ENCODE data around the gene COX4I1. TPM values are rescaled to one million over a fixed set of nuclear protein-coding genes. Genes with fewer than 3 reads are reported as not detected.

COX4I1 gene
- total and polyA plus RNA-seq, 2 donors (not counting 1 experiment from before 2014, with no cell fraction given): 759 to 813 TPM

- Histone ChIP-seq H4K20me1 (ENCODE audit: control insufficient read depth, insufficient read depth, low read length, poor library complexity, severe bottlenecking) (no peaks in the 10 kb centered on the region), H3K4me3 (ENCODE audit: control extremely low read depth in 1 of 5, extremely low read depth in 1 of 5, insufficient read depth in 1 of 5, low read depth in 2 of 5, low read length in 4 of 5) (no peak overlapping the region), H3K9me3 (ENCODE audit: control extremely low read depth in 1 of 3, control insufficient read depth in 2 of 3, insufficient read depth in 1 of 3, low read length in 2 of 3) (no peaks in the 10 kb centered on the region), H2AFZ (ENCODE audit: insufficient read depth, low read depth, low read length, poor library complexity, severe bottlenecking) (no peak overlapping the region), H3K9ac (ENCODE audit: low read length) (no peak overlapping the region), H3K4me1 (ENCODE audit: control insufficient read depth in 2 of 2, insufficient read depth in 2 of 2, low read length in 2 of 2) (peaks cover 19 to 23% of the 10 kb centered on the region in 2 donors), H3K27ac (ENCODE audit: low read length in 2 of 2) (no peak overlapping the region), H3K4me2 (replicated peaks; ENCODE audit: low read depth, low read length, poor library complexity, severe bottlenecking) (no peak overlapping the region), H3K79me2 (ENCODE audit: control insufficient read depth, insufficient read depth, low read length) (no peaks in the 10 kb centered on the region), H3K36me3 (replicated peaks in 1 of 2; ENCODE audit: control extremely low read depth in 1 of 2, control insufficient read depth in 1 of 2, extremely low read depth in 1 of 2, insufficient read depth in 2 of 2, low read length in 1 of 2) (no peaks in the 10 kb centered on the region), H3K27me3 (replicated peaks in 1 of 4; ENCODE audit: control extremely low read depth in 1 of 4, control insufficient read depth in 3 of 4, insufficient read depth in 4 of 4, low read length in 3 of 4) (no peaks in the 10 kb centered on the region)
- Mint-ChIP-seq H3K4me1 (peaks cover 11% of the 10 kb centered on the region), H3K9me3 (ENCODE audit: insufficient read depth) (no peaks in the 10 kb centered on the region), H3K27me3 (no peaks in the 10 kb centered on the region), H3K4me3 (no peak overlapping the region), H3K27ac (no peak overlapping the region)
- no peak for DNase-seq
- ChIA-PET CTCF (no interaction called here), POLR2A (no interaction called here)
- no peak for ATAC-seq (ENCODE audit: low read depth)
- TF ChIP-seq EZH2 (IDR thresholded peaks at IDR 0.05; ENCODE audit: borderline replicate concordance, insufficient read depth, low read depth, low read length, poor library complexity, severe bottlenecking): no peak
- TF ChIP-seq, protein P1, sequence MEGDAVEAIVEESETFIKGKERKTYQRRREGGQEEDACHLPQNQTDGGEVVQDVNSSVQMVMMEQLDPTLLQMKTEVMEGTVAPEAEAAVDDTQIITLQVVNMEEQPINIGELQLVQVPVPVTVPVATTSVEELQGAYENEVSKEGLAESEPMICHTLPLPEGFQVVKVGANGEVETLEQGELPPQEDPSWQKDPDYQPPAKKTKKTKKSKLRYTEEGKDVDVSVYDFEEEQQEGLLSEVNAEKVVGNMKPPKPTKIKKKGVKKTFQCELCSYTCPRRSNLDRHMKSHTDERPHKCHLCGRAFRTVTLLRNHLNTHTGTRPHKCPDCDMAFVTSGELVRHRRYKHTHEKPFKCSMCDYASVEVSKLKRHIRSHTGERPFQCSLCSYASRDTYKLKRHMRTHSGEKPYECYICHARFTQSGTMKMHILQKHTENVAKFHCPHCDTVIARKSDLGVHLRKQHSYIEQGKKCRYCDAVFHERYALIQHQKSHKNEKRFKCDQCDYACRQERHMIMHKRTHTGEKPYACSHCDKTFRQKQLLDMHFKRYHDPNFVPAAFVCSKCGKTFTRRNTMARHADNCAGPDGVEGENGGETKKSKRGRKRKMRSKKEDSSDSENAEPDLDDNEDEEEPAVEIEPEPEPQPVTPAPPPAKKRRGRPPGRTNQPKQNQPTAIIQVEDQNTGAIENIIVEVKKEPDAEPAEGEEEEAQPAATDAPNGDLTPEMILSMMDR (IDR thresholded peaks at IDR 0.05): no peak
- 81% methylated on average over 4 of the region's 8 CpGs for WGBS (ENCODE audit: insufficient coverage)
- intact Hi-C loops (cut with micrococcal nuclease): no loop called here
These were observed 33.7 kb upstream of the COX4I1 start for GRCh38 chr16:85765767-85766166.

DNA sequence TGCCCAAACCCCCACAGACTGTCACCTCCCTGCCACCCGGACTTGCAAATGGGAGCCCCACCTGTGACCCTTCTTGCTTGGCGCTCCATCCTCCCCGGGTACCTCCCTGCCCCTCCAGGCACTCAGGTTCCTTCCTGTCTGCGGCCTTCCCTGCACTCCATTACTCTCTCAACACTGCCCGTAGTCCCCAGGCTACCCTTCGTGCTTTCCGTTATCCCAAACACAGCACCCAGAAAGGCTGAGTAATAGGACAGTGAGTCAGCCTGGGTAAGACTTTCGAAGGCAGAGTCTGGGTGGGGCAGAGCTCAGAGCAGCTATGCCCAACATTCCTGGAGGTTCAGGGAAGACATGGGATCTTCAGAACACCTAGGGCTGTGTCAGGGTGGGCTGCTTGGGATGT, 32.0 kb upstream of the COX4I1 start:
- Histone ChIP-seq H3K9me3 (ENCODE audit: control extremely low read depth in 1 of 3, control insufficient read depth in 2 of 3, insufficient read depth in 1 of 3, low read length in 2 of 3) (no peaks in the 10 kb centered on the region), H3K79me2 (ENCODE audit: control insufficient read depth, insufficient read depth, low read length) (no peaks in the 10 kb centered on the region), H3K27me3 (replicated peaks in 1 of 4; ENCODE audit: control extremely low read depth in 1 of 4, control insufficient read depth in 3 of 4, insufficient read depth in 4 of 4, low read length in 3 of 4) (no peaks in the 10 kb centered on the region), H3K36me3 (replicated peaks in 1 of 2; ENCODE audit: control extremely low read depth in 1 of 2, control insufficient read depth in 1 of 2, extremely low read depth in 1 of 2, insufficient read depth in 2 of 2, low read length in 1 of 2) (no peaks in the 10 kb centered on the region), H3K4me1 (ENCODE audit: control insufficient read depth in 2 of 2, insufficient read depth in 2 of 2, low read length in 2 of 2) (peaks cover 4 to 5% of the 10 kb centered on the region in 2 donors), H3K9ac (ENCODE audit: low read length) (no peak overlapping the region), H4K20me1 (ENCODE audit: control insufficient read depth, insufficient read depth, low read length, poor library complexity, severe bottlenecking) (no peaks in the 10 kb centered on the region), H3K4me2 (replicated peaks; ENCODE audit: low read depth, low read length, poor library complexity, severe bottlenecking) (no peak overlapping the region), H3K4me3 (ENCODE audit: control extremely low read depth in 1 of 5, extremely low read depth in 1 of 5, insufficient read depth in 1 of 5, low read depth in 2 of 5, low read length in 4 of 5) (no peak overlapping the region), H3K27ac (ENCODE audit: low read length in 2 of 2) (no peak overlapping the region), H2AFZ (ENCODE audit: insufficient read depth, low read depth, low read length, poor library complexity, severe bottlenecking) (no peak overlapping the region)
- 91% methylated on average over 8 of the region's 8 CpGs for WGBS (ENCODE audit: insufficient coverage)
- intact Hi-C loops (cut with micrococcal nuclease): no loop called here
- no peak overlapping the region for H3K4me3 Mint-ChIP-seq
- H3K4me1 Mint-ChIP-seq: peaks cover 2% of the 10 kb centered on the region
- H3K27ac Mint-ChIP-seq: no peak overlapping the region
- no peak for DNase-seq
- TF ChIP-seq, protein P1 (IDR thresholded peaks at IDR 0.05): no peak
- no peak for TF ChIP-seq EZH2 (IDR thresholded peaks at IDR 0.05; ENCODE audit: borderline replicate concordance, insufficient read depth, low read depth, low read length, poor library complexity, severe bottlenecking)
- POLR2A ChIA-PET: no interaction called here
- ATAC-seq (ENCODE audit: low read depth): no peak
- H3K27me3 Mint-ChIP-seq: no peaks in the 10 kb centered on the region
- no peaks in the 10 kb centered on the region for H3K9me3 Mint-ChIP-seq (ENCODE audit: insufficient read depth)
- CTCF ChIA-PET: interaction anchor here (0.6 kb wide), 1 partner anchor 40 kb away, joined by 3 read pairs; no protein-coding TSS in a partner anchor

Measured in B cell (primary cell).